Panc1 (cell line): ENCODE measurements around the gene ATE1. TPM values are rescaled to one million over a fixed set of nuclear protein-coding genes. Genes with fewer than 3 reads are reported as not detected.

ENCODE experiments used
- ATAC-seq: fragments of 200-7000 bp; cut with Tn5 transposase; 2 replicates; pipeline ENCODE4 v1.9.1; 2020; ENCODE audit warnings: mild to moderate bottlenecking, moderate library complexity
- BruUV-seq: library from RNA; stranded (reverse); fragments of 400-500 nt; replicated peaks from 2 replicates; lab custom pipeline; 2021; lab: Mats Ljungman, UMichigan
- CTCF ChIA-PET: fragments of 300-600 bp; sonication (Branson Sonifier 250); formaldehyde crosslinking; loops from one replicate; lab custom pipeline; 2022; ENCODE audit warnings: antibody characterized with exemption; lab: Charles Lee
- POLR2A ChIA-PET: fragments of 300-600 bp; sonication (Branson Sonifier 250); formaldehyde crosslinking; loops from one replicate; lab custom pipeline; 2022; ENCODE audit warnings: antibody characterized with exemption; lab: Charles Lee
- DNase-seq: peaks from one replicate; pipeline ENCODE4 v3.0.0-alpha.2; 2010; ENCODE audit warnings: low read depth, low spot score
- H3K27ac ChIP-seq: 2 replicates; pipeline ENCODE4 v1.5.1; 2011; ENCODE audit warnings: mild to moderate bottlenecking, low read length, inconsistent platforms
- H3K27me3 ChIP-seq: fragments of 200-500 bp; sonication (Bioruptor generic); 2 replicates; pipeline ENCODE4 v1.6.0; 2014; ENCODE audit warnings: low read length, inconsistent platforms; ENCODE audit not compliant: control insufficient read depth, insufficient read depth
- H3K36me3 ChIP-seq: fragments of 200-500 bp; sonication (Bioruptor generic); 2 replicates; pipeline ENCODE4 v1.5.1; 2014; ENCODE audit warnings: inconsistent platforms, mild to moderate bottlenecking, low read length, moderate library complexity; ENCODE audit not compliant: control insufficient read depth, insufficient read depth
- H3K4me1 ChIP-seq: 2 replicates; pipeline ENCODE4 v1.5.1; 2011; ENCODE audit warnings: inconsistent platforms, mild to moderate bottlenecking, low read length, moderate library complexity; ENCODE audit not compliant: control insufficient read depth, insufficient read depth
- H3K4me3 ChIP-seq, 2 experiments: 2 replicates each; pipeline ENCODE4 v1.5.1; 2011 to 2012; ENCODE audit warnings: low read depth in 2 of 2, low read length in 2 of 2, mild to moderate bottlenecking in 2 of 2, inconsistent platforms in 1 of 2, moderate library complexity in 1 of 2
- H3K9me3 ChIP-seq: fragments of 200-500 bp; sonication (Bioruptor generic); 2 replicates; pipeline ENCODE4 v1.5.1; 2014; ENCODE audit warnings: low read depth, mild to moderate bottlenecking, inconsistent platforms, low read length, moderate library complexity; ENCODE audit not compliant: control insufficient read depth, insufficient read depth
- CTCF ChIP-seq: fragments of 450-650 bp; IDR thresholded peaks from 2 replicates; pipeline ENCODE4 v1.5.1; 2017; ENCODE audit warnings: mild to moderate bottlenecking
- POLR2AphosphoS5 ChIP-seq: IDR thresholded peaks from 2 replicates; pipeline ENCODE4 v1.6.1; 2012; ENCODE audit warnings: mild to moderate bottlenecking, low read depth, low read length, moderate library complexity
- SIN3A ChIP-seq: IDR thresholded peaks from 2 replicates; pipeline ENCODE4 v1.6.1; 2012; ENCODE audit warnings: low read depth, mild to moderate bottlenecking, low read length, moderate library complexity, borderline replicate concordance; ENCODE audit not compliant: insufficient read depth
- TCF7L2 ChIP-seq: IDR thresholded peaks from 2 replicates; pipeline ENCODE4 v1.6.1; 2011; ENCODE audit warnings: mild to moderate bottlenecking, low read depth, low read length, inconsistent platforms
- in situ Hi-C: cut with HindIII; loops from 2 replicates; pipeline ENCODE4 v1.10.0; 2016; ENCODE audit warnings: low sequenced_read_pairs, low pct_unique_long_range_greater_than_20kb
- intact Hi-C: fragments of 100-400 bp; cut with micrococcal nuclease; formaldehyde crosslinking; loops from one replicate; pipeline ENCODE4 v1.10.0; 2022; ENCODE audit not compliant: unreplicated experiment
- total RNA-seq: library from RNA; stranded (reverse); gene quantifications from one replicate; pipeline ENCODE4 v1.2.1, GENCODE V29; 2021; ENCODE audit not compliant: unreplicated experiment
- TF ChIP-seq, protein P1 (sequence below), 2 experiments: IDR thresholded peaks; 2 replicates each; pipeline ENCODE4 v1.6.1; 2011 to 2012; ENCODE audit warnings: low read depth in 2 of 2, control low read depth in 1 of 2, low read length in 1 of 2, mild to moderate bottlenecking in 1 of 2, moderate library complexity in 1 of 2; ENCODE audit not compliant: insufficient read depth in 1 of 2

The ATE1 gene
- total RNA-seq, 1 experiment from 2014 or later, result 45.5 TPM

- Histone ChIP-seq H3K36me3 (peaks cover 4% of the 10 kb centered on the region; the same call in 1 of the 2 replicates), H3K4me1 (no peaks in the 10 kb centered on the region), H3K4me3 (no peak overlapping the region), H3K9me3 (no peaks in the 10 kb centered on the region), H3K27me3 (no peaks in the 10 kb centered on the region), H3K27ac (no peak overlapping the region)
- ChIA-PET POLR2A (no interaction called here), CTCF (interaction anchor here (0.6 to 1.3 kb wide), 5 partner anchors 11 to 828 kb away, joined by 3 to 5 read pairs (median 3); no protein-coding TSS in a partner anchor)
- no peak for TF ChIP-seq TCF7L2
- TF ChIP-seq CTCF, result peak; percentile 83; the same call in 1 of the 2 replicates
- TF ChIP-seq POLR2AphosphoS5, result no peak
- ATAC-seq, result peak; percentile 96
- in situ Hi-C loops, result no loop called here
- DNase-seq, result peak; percentile 55
- BruUV-seq, result no TSS peak
- intact Hi-C loops, result loop anchor here (5.0 kb wide), 2 partner anchors 163 to 958 kb away; no protein-coding TSS in a partner anchor
These were observed 27.2 kb downstream of the ATE1 start for GRCh38 chr10:121900443-121901174.

- ATAC-seq, result no peak
- in situ Hi-C loops, result no loop called here
- Histone ChIP-seq H3K4me3 (no peak overlapping the region), H3K27ac (no peak overlapping the region), H3K4me1 (no peaks in the 10 kb centered on the region), H3K9me3 (no peaks in the 10 kb centered on the region), H3K27me3 (no peaks in the 10 kb centered on the region), H3K36me3 (peaks cover 4% of the 10 kb centered on the region; the same call in 1 of the 2 replicates)
- ChIA-PET POLR2A (interaction anchor here (0.7 kb wide), 1 partner anchor 28 kb away, joined by 3 read pairs; no protein-coding TSS in a partner anchor), CTCF (no interaction called here)
- intact Hi-C loops, result loop anchor here (5.0 to 10.0 kb wide), 3 partner anchors 162 to 957 kb away; partner anchors contain the start of gene FGFR2
- DNase-seq, result no peak
- no peak for TF ChIP-seq SIN3A
- no peak for TF ChIP-seq TCF7L2
- TF ChIP-seq, protein P1, sequence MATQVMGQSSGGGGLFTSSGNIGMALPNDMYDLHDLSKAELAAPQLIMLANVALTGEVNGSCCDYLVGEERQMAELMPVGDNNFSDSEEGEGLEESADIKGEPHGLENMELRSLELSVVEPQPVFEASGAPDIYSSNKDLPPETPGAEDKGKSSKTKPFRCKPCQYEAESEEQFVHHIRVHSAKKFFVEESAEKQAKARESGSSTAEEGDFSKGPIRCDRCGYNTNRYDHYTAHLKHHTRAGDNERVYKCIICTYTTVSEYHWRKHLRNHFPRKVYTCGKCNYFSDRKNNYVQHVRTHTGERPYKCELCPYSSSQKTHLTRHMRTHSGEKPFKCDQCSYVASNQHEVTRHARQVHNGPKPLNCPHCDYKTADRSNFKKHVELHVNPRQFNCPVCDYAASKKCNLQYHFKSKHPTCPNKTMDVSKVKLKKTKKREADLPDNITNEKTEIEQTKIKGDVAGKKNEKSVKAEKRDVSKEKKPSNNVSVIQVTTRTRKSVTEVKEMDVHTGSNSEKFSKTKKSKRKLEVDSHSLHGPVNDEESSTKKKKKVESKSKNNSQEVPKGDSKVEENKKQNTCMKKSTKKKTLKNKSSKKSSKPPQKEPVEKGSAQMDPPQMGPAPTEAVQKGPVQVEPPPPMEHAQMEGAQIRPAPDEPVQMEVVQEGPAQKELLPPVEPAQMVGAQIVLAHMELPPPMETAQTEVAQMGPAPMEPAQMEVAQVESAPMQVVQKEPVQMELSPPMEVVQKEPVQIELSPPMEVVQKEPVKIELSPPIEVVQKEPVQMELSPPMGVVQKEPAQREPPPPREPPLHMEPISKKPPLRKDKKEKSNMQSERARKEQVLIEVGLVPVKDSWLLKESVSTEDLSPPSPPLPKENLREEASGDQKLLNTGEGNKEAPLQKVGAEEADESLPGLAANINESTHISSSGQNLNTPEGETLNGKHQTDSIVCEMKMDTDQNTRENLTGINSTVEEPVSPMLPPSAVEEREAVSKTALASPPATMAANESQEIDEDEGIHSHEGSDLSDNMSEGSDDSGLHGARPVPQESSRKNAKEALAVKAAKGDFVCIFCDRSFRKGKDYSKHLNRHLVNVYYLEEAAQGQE (IDR thresholded peaks at IDR 0.05; ENCODE audit: insufficient read depth in 1 of 2, low read depth in 2 of 2, low read length in 1 of 2), result no peak
- no peak for TF ChIP-seq CTCF
- TF ChIP-seq POLR2AphosphoS5, result no peak
- no TSS peak for BruUV-seq
These were observed 28.1 kb downstream of the ATE1 start for GRCh38 chr10:121899727-121900126.
